ENCODE measurements around the gene CDC42BPB. TPM values are rescaled to one million over a fixed set of nuclear protein-coding genes. Genes with fewer than 3 reads are reported as not detected.

CDC42BPB gene
- total and polyA plus RNA-seq, 8 donors: 73.4 to 91.4 (median 79.5) TPM

- no peak for TF ChIP-seq CTCF (IDR thresholded peaks at IDR 0.05)
- DNase-seq (no peak), ATAC-seq (no peak)
- Histone ChIP-seq H3K9me3 (no peaks in the 10 kb centered on the region), H3K36me3 (no peaks in the 10 kb centered on the region), H3K4me3 (no peak overlapping the region), H3K27me3 (no peaks in the 10 kb centered on the region), H3K4me1 (peaks cover 0 to 14% of the 10 kb centered on the region in 2 donors), H3K27ac (no peak overlapping the region)
- intact Hi-C loops (cut with DNase I): no loop called here
Measured at GRCh38 chr14:103031566-103031911, 25.8 kb downstream of the CDC42BPB start.

GRCh38 chr14:103030741-103031565 is 26.4 kb downstream of the CDC42BPB start:
- DNase-seq (no peak), ATAC-seq (no peak)
- Histone ChIP-seq H3K4me3 (no peak overlapping the region), H3K27me3 (no peaks in the 10 kb centered on the region), H3K27ac (no peak overlapping the region), H3K36me3 (no peaks in the 10 kb centered on the region), H3K9me3 (no peaks in the 10 kb centered on the region), H3K4me1 (peaks cover 0 to 14% of the 10 kb centered on the region in 2 donors)
- no peak for TF ChIP-seq CTCF (IDR thresholded peaks at IDR 0.05)
- intact Hi-C loops (cut with DNase I): no loop called here

- DNase-seq: no peak
- intact Hi-C loops (cut with DNase I): no loop called here
- no peak for ATAC-seq
- Histone ChIP-seq H3K4me1 (peaks cover 0 to 14% of the 10 kb centered on the region in 2 donors), H3K36me3 (no peaks in the 10 kb centered on the region), H3K27ac (no peak overlapping the region), H3K4me3 (no peak overlapping the region), H3K9me3 (no peaks in the 10 kb centered on the region), H3K27me3 (no peaks in the 10 kb centered on the region)
- TF ChIP-seq CTCF (IDR thresholded peaks at IDR 0.05): no peak
Measured at GRCh38 chr14:103029936-103030335, 27.4 kb downstream of the CDC42BPB start.

GRCh38 chr14:103028772-103029171 is 28.6 kb downstream of the CDC42BPB start:
- DNase-seq: no peak
- H3K4me3 ChIP-seq: no peak overlapping the region
- H3K27me3 ChIP-seq: no peaks in the 10 kb centered on the region
- no peak for TF ChIP-seq CTCF (IDR thresholded peaks at IDR 0.05)
- H3K27ac ChIP-seq: no peak overlapping the region
- intact Hi-C loops (cut with DNase I): no loop called here
- no peaks in the 10 kb centered on the region for H3K36me3 ChIP-seq
- no peak for ATAC-seq
- peaks cover 0 to 17% of the 10 kb centered on the region in 2 donors for H3K4me1 ChIP-seq
- H3K9me3 ChIP-seq: no peaks in the 10 kb centered on the region

- Histone ChIP-seq H3K27me3 (no peaks in the 10 kb centered on the region), H3K36me3 (no peaks in the 10 kb centered on the region), H3K4me3 (no peak overlapping the region), H3K9me3 (no peaks in the 10 kb centered on the region), H3K27ac (no peak overlapping the region), H3K4me1 (peaks cover 0 to 21% of the 10 kb centered on the region in 2 donors)
- DNase-seq (no peak), ATAC-seq (peak; percentile 13)
- no peak for TF ChIP-seq CTCF (IDR thresholded peaks at IDR 0.05)
- intact Hi-C loops (cut with DNase I): no loop called here
Measured at GRCh38 chr14:103028161-103028767, 29.1 kb downstream of the CDC42BPB start.

Measured in left lung (tissue), 10 donors.